CD4-positive, CD25-positive, alpha-beta regulatory T cell (primary cell): ENCODE results near the gene DDX18. TPM values are rescaled to one million over a fixed set of nuclear protein-coding genes. Genes with fewer than 3 reads are reported as not detected.
"Not testable (repeated sequence)": the region's sequence is repeated elsewhere in the genome, so short reads cannot be mapped to it uniquely, and the experiment has no call there.

ENCODE experiments used
- ATAC-seq, 2 donors: fragments of 150-1000 bp; cut with Tn5 transposase; one replicate each; pipeline ENCODE4 v1.10.0; 2021; ENCODE audit warnings: low read depth in 2 of 2, moderate number of reproducible peaks in 2 of 2, moderate library complexity in 1 of 2
- DNase-seq, 3 donors: peaks; one replicate each; pipeline versions ENCODE4 v3.0.0 to v3.0.0-alpha.2; 2012 to 2022; ENCODE audit warnings: mixed read lengths in 1 of 3
- H3K27ac ChIP-seq: one replicate; pipeline ENCODE4 v1.7.0; 2013; ENCODE audit warnings: mild to moderate bottlenecking, low read length; ENCODE audit not compliant: insufficient read depth, poor library complexity, severe bottlenecking
- H3K27me3 ChIP-seq: one replicate; pipeline ENCODE4 v1.7.0; 2013; ENCODE audit warnings: low read length; ENCODE audit not compliant: control insufficient read depth, insufficient read depth
- H3K36me3 ChIP-seq: one replicate; pipeline ENCODE4 v1.7.0; 2013; ENCODE audit warnings: mild to moderate bottlenecking, low read length, moderate library complexity; ENCODE audit not compliant: control insufficient read depth, insufficient read depth
- H3K4me1 ChIP-seq: 2 replicates; pipeline ENCODE4 v1.7.0; 2013; ENCODE audit warnings: mild to moderate bottlenecking, low read length; ENCODE audit not compliant: insufficient read depth, control insufficient read depth, poor library complexity, severe bottlenecking
- H3K4me3 ChIP-seq: one replicate; pipeline ENCODE4 v1.7.0; 2013; ENCODE audit warnings: low read depth, mild to moderate bottlenecking, low read length, moderate library complexity
- H3K9me3 ChIP-seq, 2 experiments: 1 replicate in 1 of 2; 2 replicates in 1 of 2; pipeline ENCODE4 v1.7.0; 2013; ENCODE audit warnings: low read length in 2 of 2, mild to moderate bottlenecking in 1 of 2, moderate library complexity in 1 of 2; ENCODE audit not compliant: control insufficient read depth in 2 of 2
- H3K27ac Mint-ChIP-seq, 3 donors: one replicate each; pipeline ENCODE4 v1.8.0; 2020 to 2022; ENCODE audit warnings: mild to moderate bottlenecking in 3 of 3, mixed read lengths in 3 of 3, moderate library complexity in 2 of 3
- H3K27me3 Mint-ChIP-seq: one replicate; pipeline ENCODE4 v1.8.0; 2022; ENCODE audit warnings: mild to moderate bottlenecking, mixed read lengths
- H3K36me3 Mint-ChIP-seq: one replicate; pipeline ENCODE4 v1.8.0; 2020; ENCODE audit warnings: mixed read lengths
- H3K4me1 Mint-ChIP-seq, 4 donors: one replicate each; pipeline ENCODE4 v1.8.0; 2020 to 2022; ENCODE audit warnings: mixed read lengths in 4 of 4, mild to moderate bottlenecking in 1 of 4
- H3K4me3 Mint-ChIP-seq, 4 donors: one replicate each; pipeline ENCODE4 v1.8.0; 2020 to 2022; ENCODE audit warnings: mild to moderate bottlenecking in 4 of 4, mixed read lengths in 4 of 4, moderate library complexity in 3 of 4
- H3K9me3 Mint-ChIP-seq, 7 donors: one replicate each; pipeline ENCODE4 v1.8.0; 2020 to 2022; ENCODE audit warnings: mixed read lengths in 7 of 7, mild to moderate bottlenecking in 3 of 7, moderate library complexity in 2 of 7
- polyA plus RNA-seq, 4 donors: library from polyadenylated mRNA; unstranded; fragments of 300-500 nt; fragmentation: Illumina TruSeq; gene quantifications; one replicate each; pipeline ENCODE4 v1.2.3, GENCODE V29; 2021
- total RNA-seq: library from RNA; stranded (reverse); gene quantifications from one replicate; pipeline ENCODE4 v1.2.3, GENCODE V29; 2022

Gene DDX18
- total and polyA plus RNA-seq, 5 donors from 2014 or later, result 35.6 to 120 (median 39.6) TPM

DNA sequence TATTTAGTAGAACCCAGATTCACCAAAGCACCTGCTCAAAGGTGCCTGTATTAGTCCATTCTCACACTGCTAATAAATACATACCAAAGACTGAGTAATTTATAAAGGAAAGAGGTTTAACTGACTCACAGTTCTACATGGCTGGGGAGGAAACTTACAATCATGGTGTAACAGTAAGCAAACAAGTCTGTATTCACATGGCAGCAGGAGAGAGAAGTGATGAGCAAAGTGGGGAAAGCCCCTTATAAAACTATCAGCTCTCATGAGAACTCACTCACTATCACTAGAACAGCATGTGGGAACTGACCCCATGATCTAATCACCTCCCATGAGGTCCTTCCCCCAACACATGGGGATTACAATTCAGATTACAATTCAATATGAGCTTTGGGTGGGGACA, 28.0 kb upstream of the DDX18 start:
- Histone ChIP-seq H3K9me3 (peaks cover 0 to 4% of the 10 kb centered on the region in 2 experiments), H3K27me3 (no peaks in the 10 kb centered on the region), H3K4me3 (no peak overlapping the region), H3K27ac (no peak overlapping the region), H3K4me1 (no peaks in the 10 kb centered on the region), H3K36me3 (no peaks in the 10 kb centered on the region)
- no peak overlapping the region for H3K4me3 Mint-ChIP-seq
- H3K36me3 Mint-ChIP-seq, result no peaks in the 10 kb centered on the region
- peaks cover 0 to 10% (median 2%) of the 10 kb centered on the region in 7 donors for H3K9me3 Mint-ChIP-seq
- no peaks in the 10 kb centered on the region for H3K27me3 Mint-ChIP-seq
- no peak for DNase-seq
- H3K27ac Mint-ChIP-seq, result no peak overlapping the region
- no peak for ATAC-seq
- no peaks in the 10 kb centered on the region for H3K4me1 Mint-ChIP-seq

DNA sequence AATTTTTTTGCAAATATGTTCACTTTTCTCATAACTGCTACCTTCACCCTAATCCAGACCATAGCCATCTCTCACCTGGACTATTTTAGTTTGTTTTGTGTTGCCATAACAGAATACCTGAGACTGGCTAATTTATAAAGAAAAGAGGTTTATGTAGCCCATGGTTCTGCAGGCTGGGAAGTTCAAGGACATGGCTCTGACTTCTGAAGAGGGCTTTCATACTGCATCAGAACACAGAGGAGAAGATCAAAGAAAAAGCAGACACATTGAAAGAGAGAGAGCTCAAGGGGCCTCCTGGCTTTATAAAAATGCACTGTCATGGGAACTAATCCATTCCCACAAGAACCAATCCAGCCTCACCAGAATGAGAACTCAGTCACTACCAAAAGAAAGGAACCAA, 25.0 kb upstream of the DDX18 start:
- no peaks in the 10 kb centered on the region for H3K27me3 ChIP-seq
- H3K27ac ChIP-seq, result no peak overlapping the region
- Mint-ChIP-seq H3K4me1 (no peaks in the 10 kb centered on the region), H3K27me3 (peaks cover 4% of the 10 kb centered on the region), H3K9me3 (peaks cover 0 to 10% (median 4%) of the 10 kb centered on the region in 7 donors), H3K4me3 (no peak overlapping the region), H3K36me3 (no peaks in the 10 kb centered on the region), H3K27ac (no peak overlapping the region)
- H3K9me3 ChIP-seq, result peaks cover 0 to 4% of the 10 kb centered on the region in 2 experiments
- ATAC-seq (no peak), DNase-seq (no peak)
- H3K4me3 ChIP-seq, result no peak overlapping the region
- H3K36me3 ChIP-seq, result no peaks in the 10 kb centered on the region
- H3K4me1 ChIP-seq, result no peaks in the 10 kb centered on the region

DNA sequence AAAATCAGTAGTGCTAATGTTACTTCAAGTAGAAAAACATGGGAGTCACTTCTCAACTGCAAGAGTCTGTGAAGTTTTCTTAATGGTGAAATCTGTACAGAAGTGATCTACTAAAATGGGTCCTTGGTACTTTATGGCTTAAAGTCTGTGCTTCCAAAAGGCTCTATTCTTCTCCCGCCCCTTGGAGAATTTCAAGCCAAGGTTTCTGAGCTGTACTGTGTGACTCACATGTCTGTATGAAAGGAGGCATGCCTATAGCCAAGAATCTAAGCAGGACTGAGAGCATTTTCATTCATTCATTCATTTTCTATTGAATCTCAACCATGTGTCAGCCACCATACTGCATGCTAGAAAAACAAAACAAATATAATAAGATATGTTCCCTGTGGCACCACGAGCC, 19.8 kb upstream of the DDX18 start:
- DNase-seq, result no peak
- Mint-ChIP-seq H3K9me3 (peaks cover 0 to 7% (median 3%) of the 10 kb centered on the region in 7 donors), H3K36me3 (no peaks in the 10 kb centered on the region), H3K27me3 (peaks cover 20% of the 10 kb centered on the region), H3K4me1 (no peaks in the 10 kb centered on the region), H3K4me3 (no peak overlapping the region), H3K27ac (no peak overlapping the region)
- Histone ChIP-seq H3K27ac (no peak overlapping the region), H3K9me3 (peaks cover 0 to 1% of the 10 kb centered on the region in 2 experiments), H3K27me3 (peaks cover 2% of the 10 kb centered on the region), H3K4me1 (no peaks in the 10 kb centered on the region), H3K36me3 (no peaks in the 10 kb centered on the region), H3K4me3 (no peak overlapping the region)
- no peak for ATAC-seq

DNA sequence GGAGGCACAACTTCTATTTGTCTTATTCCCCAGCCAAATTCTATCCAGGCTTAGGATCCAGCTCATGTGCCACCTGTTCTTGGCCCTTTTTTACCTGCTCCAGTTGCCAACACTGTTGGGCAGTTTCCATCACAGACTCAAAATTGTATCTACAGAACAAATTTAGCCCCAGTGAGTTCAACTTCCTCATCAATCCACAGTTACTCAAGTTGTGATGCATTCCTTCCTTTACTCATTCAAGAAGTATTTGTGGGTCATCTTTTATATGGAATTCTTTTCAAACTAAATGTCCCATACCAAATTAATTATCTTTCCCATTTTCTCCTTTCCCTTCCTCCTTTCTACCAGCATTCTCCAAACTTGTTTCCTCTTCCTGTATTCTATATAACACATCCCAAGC, 12.7 kb upstream of the DDX18 start:
- Mint-ChIP-seq H3K27ac (no peak overlapping the region), H3K27me3 (peaks cover 23% of the 10 kb centered on the region), H3K4me3 (no peak overlapping the region), H3K36me3 (no peaks in the 10 kb centered on the region), H3K9me3 (peaks cover 0 to 7% (median 0%) of the 10 kb centered on the region in 7 donors), H3K4me1 (peaks cover 0 to 7% (median 0%) of the 10 kb centered on the region in 4 donors)
- H3K36me3 ChIP-seq, result no peaks in the 10 kb centered on the region
- DNase-seq (no peak), ATAC-seq (no peak)
- no peak overlapping the region for H3K27ac ChIP-seq
- no peaks in the 10 kb centered on the region for H3K4me1 ChIP-seq
- no peaks in the 10 kb centered on the region for H3K9me3 ChIP-seq
- no peak overlapping the region for H3K4me3 ChIP-seq
- H3K27me3 ChIP-seq, result peaks cover 8% of the 10 kb centered on the region

DNA sequence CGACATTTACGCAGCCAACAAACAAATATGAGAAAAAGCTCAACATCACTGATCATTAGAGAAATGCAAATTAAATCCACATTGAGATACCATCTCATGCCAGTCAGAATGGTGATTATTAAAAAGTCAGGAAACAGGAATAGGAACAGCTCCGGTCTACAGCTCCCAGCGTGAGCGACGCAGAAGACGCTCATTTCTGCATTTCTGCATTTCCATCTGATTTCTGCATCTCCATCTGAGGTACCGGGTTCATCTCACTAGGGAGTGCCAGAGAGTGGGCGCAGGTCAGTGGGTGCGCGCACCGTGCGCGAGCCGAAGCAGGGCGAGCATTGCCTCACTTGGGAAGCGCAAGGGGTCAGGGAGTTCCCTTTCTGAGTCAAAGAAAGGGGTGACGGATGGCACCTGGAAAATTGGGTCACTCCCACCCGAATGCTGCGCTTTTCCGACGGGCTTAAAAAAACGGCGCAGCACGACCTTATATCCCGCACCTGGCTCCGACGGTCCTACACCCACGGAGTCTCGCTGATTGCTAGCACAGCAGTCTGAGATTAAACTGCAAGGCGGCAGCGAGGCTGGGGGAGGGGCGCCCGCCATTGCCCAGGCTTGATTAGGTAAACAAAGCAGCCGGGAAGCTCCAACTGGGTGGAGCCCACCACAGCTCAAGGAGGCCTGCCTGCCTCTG, 10.7 kb upstream of the DDX18 start:
- peak overlapping the region in 3 of 4 donors; percentile 54 to 84 (median 84) for H3K4me3 Mint-ChIP-seq
- H3K27ac ChIP-seq, H3K4me1 ChIP-seq, H3K4me1 Mint-ChIP-seq, H3K36me3 ChIP-seq, ATAC-seq, H3K36me3 Mint-ChIP-seq, H3K9me3 Mint-ChIP-seq, H3K27me3 ChIP-seq, H3K9me3 ChIP-seq: not testable (repeated sequence)
- H3K27me3 Mint-ChIP-seq, result peaks cover 23% of the 10 kb centered on the region
- peak overlapping the region in 2 of 3 donors; percentile 42 to 91 for H3K27ac Mint-ChIP-seq
- peak in 1 of 3 donors; percentile 32 for DNase-seq
- H3K4me3 ChIP-seq, result peak overlapping the region; percentile 41

DNA sequence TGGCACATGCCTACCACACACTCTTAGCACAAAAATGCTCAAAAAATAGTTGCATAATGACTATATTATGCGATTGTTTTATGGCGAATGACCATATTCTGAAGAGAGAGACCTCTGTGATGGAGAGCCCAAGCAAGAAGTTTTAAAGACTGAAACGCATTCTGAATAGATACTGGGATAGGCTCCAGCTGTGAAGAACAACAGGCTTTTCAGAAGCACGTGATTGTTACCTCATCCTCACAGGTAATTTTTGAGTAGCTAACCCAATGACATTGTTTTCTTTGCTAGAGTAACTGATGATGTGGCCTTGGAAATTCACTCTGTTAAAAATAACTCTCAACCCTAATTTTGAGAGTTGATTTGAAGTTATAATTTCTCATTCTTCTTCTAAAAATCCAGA, 2.0 kb upstream of the DDX18 start:
- Histone ChIP-seq H3K27ac (no peak overlapping the region), H3K36me3 (peaks cover 6% of the 10 kb centered on the region), H3K4me3 (no peak overlapping the region), H3K4me1 (peaks cover 37% of the 10 kb centered on the region), H3K9me3 (no peaks in the 10 kb centered on the region), H3K27me3 (no peaks in the 10 kb centered on the region)
- Mint-ChIP-seq H3K9me3 (no peaks in the 10 kb centered on the region), H3K27me3 (peaks cover 5% of the 10 kb centered on the region), H3K4me1 (peaks cover 8 to 34% (median 28%) of the 10 kb centered on the region in 4 donors), H3K27ac (peak overlapping the region in 2 of 3 donors; percentile 27 to 79), H3K36me3 (peaks cover 4% of the 10 kb centered on the region), H3K4me3 (peak overlapping the region in 1 of 4 donors; percentile 64)
- DNase-seq (no peak), ATAC-seq (no peak)

DNA sequence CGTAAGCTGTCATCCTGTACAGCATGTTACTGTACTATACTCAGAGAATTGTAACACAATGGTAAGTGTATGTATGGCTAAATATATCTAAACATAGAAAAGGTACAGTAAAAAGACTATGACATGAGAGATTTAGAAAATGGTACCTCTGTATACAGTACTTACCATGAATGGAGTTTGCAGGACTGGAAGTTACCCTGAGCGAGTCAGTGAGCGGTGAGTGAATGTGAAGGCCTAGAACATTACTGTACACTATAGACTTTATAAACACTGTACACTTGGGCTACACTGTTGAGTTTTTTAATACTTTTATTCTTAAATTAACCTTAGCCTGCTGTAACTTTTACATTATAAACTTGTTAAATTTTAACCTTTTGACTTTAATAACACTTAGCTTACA, 1.5 kb downstream of the DDX18 start:
- H3K27ac ChIP-seq, result peak overlapping the region; percentile 98
- DNase-seq, result no peak
- Mint-ChIP-seq H3K4me3 (peak overlapping the region; percentile 85 to 96 (median 90)), H3K27me3 (peaks cover 5% of the 10 kb centered on the region), H3K4me1 (peaks cover 13 to 61% (median 43%) of the 10 kb centered on the region in 4 donors), H3K9me3 (no peaks in the 10 kb centered on the region), H3K36me3 (peaks cover 38% of the 10 kb centered on the region), H3K27ac (peak overlapping the region in 2 of 3 donors; percentile 99)
- peak overlapping the region; percentile 93 for H3K4me3 ChIP-seq
- H3K27me3 ChIP-seq, result no peaks in the 10 kb centered on the region
- H3K9me3 ChIP-seq, result no peaks in the 10 kb centered on the region
- peaks cover 40% of the 10 kb centered on the region for H3K36me3 ChIP-seq
- ATAC-seq, result no peak
- H3K4me1 ChIP-seq, result peaks cover 37% of the 10 kb centered on the region

DNA sequence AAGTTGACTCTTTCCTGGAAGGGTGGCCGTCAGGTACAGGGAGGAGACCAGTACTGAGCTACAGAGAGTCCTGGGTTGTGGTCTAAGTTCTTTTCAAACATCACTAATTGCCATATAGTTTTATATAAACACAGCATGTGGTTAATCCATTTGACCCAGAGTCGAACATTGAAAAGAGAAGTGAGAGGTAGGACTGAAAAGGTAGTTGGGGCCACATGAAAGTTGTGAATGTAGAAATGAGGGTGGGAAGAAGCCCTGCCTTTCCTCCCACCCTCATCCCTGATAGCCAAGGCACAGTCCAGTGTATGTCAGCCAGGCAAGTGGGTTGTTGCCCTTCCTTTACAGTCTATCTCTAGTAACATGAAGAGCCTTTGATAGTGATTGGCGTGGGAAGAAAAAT, 4.4 kb downstream of the DDX18 start:
- no peak overlapping the region for H3K4me3 ChIP-seq
- Mint-ChIP-seq H3K27ac (peak overlapping the region in 2 of 3 donors; percentile 37 to 72), H3K27me3 (no peaks in the 10 kb centered on the region), H3K9me3 (no peaks in the 10 kb centered on the region), H3K4me1 (peaks cover 14 to 61% (median 50%) of the 10 kb centered on the region in 4 donors), H3K4me3 (no peak overlapping the region), H3K36me3 (peaks cover 60% of the 10 kb centered on the region)
- H3K9me3 ChIP-seq, result no peaks in the 10 kb centered on the region
- H3K27ac ChIP-seq, result peak overlapping the region; percentile 41
- peaks cover 29% of the 10 kb centered on the region for H3K4me1 ChIP-seq
- no peaks in the 10 kb centered on the region for H3K27me3 ChIP-seq
- H3K36me3 ChIP-seq, result peaks cover 70% of the 10 kb centered on the region
- ATAC-seq (no peak), DNase-seq (no peak)
